GM19193 (cell line): ENCODE measurements around the gene LSP1.

ENCODE experiments used
- POLR2A ChIP-seq: IDR thresholded peaks from 4 replicates; pipeline ENCODE4 v1.6.1; 2011; ENCODE audit not compliant: insufficient read depth, insufficient read length; ENCODE audit errors: extremely low read depth

LSP1 gene

DNA sequence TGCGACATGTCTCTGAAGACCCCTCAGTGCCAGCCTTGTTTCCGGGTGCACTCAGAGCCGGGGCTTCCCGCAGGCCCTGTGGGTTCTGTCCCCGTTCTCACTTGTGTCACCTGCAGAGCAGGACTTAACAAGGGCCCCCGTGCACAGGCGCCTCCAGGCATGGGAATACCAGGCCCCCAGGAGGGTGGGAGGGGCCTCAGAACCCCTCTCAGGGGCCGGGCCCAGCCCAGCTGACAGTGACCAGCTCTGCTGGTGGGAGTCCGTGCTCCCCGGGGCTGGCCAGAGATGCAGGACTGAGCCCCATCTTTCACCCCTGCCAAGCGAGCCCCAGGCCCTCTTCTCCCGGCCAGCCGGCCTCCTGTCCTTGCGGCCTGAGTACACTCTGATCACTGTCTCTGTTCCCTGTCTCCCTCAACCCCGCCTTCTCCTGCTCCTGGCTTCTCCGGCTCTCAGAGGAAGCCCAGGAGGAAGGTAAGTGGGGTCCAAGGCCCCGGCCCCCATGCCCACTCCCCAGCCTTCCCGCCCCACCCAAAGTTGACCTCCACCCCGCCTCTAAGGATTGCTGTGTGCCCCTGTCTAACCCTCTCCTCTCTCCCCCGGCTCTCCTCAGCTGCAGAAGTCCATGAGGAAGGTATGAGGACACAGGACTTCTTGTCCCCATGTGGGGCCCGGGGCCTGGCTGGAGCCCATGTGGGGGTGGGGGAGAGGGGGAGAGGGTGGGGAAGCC lies 71.9 kb downstream of the LSP1 start:
- no peak for TF ChIP-seq POLR2A

DNA sequence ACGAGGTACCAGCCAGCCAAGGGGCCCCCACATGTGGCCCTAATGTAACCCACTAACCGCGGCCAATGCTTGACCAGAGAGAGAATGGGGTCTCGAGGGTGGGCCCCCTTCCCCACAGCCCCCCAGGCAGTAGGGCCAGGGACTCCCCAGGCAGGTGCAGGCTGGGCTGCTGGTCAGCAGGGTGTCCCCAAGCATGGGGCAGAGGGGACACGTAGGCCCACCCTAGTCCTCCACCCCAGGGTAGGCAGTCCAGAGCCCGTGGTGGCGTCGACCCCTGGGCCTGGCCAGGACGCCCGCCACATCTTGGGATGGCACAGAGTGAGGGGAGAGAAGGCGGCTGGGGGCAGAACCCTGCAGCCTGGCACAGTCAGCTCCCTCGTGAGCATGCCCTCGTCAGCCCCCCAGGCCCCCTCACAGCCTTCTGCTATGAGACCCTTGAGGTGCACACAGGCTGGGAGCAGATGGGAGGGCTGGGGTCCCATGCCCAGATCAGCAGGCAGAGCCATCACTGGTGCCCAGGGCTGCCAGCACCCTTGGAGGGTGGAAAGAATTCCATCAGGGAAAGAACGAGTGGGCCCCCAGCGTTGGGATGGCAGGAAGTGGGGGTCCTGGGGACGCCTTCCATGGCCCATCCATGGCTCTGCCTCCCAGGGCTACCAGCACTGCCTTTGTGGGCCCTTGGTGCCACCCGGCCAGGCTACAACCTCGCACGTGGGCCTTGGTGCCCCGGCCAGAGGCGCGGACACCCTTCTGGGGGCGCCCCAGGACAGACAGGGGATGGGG lies 72.7 kb downstream of the LSP1 start:
- TF ChIP-seq POLR2A: no peak

DNA sequence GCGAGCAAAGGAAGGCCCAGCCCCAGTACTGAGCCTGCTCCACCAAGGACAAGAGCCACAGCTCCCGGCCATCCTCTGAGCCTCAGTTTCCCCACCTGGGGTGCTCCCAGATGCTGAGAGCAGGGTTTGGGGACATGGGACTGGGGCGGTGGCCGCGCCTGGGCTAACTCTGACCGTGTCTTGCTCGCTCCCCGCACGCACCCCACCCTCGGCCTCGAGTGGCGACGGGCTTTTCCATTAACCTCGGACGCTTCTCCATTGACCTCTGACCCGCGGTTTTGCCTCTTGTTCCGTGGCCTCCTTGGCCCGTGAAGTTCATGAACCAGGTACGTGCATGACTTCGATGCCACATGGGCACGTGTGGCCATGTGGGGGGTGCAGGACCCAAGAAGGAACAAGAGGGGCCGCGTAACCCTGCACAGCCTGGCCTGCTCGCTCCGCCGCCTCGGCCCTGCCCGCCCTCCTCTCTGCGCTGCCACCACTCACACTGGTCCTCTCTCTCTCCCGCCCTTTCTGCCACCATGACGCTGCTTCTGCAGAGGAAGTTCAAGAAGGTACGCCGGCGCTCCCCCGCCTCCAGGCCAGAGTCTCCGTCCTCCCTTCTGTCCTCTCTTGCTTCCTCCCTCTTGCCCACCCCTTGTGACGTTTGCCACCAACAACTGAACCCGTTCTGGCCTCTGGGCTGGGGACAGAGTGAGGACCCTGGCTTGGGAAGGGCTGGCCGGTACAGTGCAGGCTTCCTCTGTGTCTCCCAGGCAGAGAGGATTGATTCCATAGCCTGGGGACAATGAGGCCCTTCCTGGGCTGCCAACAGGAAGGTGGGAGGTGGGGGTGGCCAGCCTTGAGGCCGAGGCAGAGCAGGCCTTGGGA lies 73.5 kb downstream of the LSP1 start:
- TF ChIP-seq POLR2A: no peak

DNA sequence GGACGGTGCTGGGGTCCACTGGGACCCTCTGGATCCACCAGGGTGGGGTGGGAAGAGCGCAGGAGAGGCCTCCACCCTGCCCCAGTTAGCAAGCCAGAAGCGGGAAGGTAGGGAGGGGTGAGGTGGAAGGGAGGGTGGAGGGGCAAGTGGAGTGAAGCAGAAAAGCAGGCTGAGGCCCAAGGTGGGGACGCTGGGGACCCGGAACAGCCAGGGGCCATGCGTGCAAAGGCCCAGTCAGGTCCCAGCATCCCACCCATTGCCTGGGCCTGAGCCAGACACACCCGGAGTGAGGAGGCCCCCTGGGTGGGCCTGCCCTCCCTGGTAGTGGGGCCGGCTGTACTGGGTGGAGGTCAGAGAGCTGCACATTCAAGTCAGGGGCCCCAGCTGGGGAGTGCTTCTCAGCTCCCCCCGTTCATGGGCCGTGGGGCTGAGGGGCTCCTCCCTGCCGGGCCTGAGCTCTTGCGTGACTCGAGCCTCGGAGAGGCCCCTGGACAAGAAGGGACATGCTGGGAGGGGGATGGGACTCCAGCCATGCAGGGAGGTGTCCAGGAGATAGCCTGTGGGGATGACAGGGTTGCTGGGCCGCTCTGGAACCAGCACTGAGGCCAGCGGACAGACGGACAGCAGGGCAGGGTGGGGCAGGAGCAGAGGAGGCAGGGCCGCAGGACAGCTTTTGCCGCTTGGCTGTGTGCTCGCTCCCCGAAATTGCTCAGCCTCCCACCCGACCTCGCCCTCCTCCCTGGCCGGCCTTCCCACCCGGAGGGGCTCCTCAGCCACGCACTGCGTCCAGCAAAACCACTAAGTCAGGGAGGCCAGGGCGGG lies 74.4 kb downstream of the LSP1 start:
- TF ChIP-seq POLR2A: no peak

DNA sequence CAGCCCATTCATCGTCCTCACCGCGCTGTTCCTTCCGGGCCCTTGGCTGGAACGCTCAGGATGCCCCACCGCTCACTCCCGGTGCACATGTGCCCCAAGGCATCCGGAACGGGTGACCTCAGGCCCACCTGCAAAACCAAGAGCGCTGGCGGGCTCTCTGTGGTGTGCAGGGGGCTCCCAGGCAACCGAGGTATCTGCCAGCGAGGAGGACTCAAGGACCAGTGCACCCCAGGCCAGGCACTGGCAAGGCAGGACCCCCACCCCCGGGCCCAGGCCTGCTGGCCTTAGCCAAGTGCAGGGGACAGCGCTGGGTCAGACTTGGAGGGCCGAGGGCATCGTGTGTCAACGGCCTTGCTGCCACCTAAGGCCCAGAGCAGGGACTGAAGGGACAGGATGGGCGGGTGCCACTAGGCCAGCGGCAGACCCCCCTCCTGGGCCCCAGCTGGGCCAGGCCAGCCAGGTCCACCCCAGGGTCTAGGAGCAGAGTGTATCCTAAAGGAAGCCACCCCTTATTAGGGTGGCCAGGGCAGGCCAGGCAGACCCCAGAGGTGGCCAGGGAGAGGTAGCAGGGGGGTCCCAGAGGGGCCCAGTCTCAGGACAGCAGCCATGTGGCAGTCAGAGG lies 75.1 kb downstream of the LSP1 start:
- TF ChIP-seq POLR2A: no peak

DNA sequence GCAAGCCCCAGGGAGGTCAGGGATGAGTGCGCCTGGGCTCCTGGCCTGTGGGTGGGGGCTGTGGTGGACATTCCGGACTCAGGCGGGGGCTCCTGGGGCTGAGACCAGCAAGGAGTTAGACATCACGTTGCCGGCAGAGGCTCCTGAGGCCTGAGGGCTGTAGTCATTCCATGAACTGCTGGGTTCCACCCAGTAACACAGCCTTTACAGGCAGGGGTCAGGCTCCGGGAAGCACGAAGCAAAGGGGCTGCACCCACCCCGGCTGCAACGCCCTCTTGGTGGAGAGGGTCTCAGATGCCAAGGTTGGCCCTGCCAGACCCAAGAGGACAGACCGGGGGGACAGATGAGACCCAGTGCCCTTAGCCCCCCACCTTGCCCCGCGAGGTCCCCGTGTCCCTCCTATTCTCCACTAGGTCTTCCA lies 75.6 kb downstream of the LSP1 start:
- TF ChIP-seq POLR2A: no peak

DNA sequence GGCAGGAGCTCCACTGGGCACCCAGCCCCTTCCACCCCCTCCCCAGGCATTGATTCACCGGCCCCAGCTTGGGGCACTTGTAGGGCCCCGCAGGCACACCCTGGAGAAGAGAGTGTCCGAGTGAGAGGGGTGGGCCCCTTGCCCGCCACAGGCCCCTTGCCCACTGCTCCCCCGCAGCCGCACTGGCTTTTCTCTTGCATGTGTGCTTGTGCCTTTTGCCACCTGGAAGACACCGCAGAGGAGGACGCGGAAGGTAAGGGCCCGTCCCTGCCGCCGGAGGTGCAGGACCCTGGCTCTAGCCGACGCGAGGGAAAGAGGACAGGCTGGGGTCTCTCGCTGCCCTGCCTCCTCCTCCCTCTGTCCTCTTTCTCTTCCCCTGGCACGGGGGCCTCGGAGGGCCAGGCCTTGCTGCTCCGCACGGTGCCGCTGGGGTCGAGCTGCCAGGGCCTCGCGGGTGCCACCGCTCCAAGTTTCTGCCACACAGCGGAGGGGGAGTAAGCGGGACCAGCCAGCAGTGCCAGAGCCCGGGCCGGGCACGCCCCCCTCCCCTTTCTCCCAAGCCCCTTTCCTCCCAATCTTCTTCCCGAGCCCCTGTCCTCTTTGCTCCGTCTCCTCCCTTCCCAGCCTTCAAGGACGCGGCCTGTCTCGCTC lies 76.1 kb downstream of the LSP1 start:
- TF ChIP-seq POLR2A: no peak

DNA sequence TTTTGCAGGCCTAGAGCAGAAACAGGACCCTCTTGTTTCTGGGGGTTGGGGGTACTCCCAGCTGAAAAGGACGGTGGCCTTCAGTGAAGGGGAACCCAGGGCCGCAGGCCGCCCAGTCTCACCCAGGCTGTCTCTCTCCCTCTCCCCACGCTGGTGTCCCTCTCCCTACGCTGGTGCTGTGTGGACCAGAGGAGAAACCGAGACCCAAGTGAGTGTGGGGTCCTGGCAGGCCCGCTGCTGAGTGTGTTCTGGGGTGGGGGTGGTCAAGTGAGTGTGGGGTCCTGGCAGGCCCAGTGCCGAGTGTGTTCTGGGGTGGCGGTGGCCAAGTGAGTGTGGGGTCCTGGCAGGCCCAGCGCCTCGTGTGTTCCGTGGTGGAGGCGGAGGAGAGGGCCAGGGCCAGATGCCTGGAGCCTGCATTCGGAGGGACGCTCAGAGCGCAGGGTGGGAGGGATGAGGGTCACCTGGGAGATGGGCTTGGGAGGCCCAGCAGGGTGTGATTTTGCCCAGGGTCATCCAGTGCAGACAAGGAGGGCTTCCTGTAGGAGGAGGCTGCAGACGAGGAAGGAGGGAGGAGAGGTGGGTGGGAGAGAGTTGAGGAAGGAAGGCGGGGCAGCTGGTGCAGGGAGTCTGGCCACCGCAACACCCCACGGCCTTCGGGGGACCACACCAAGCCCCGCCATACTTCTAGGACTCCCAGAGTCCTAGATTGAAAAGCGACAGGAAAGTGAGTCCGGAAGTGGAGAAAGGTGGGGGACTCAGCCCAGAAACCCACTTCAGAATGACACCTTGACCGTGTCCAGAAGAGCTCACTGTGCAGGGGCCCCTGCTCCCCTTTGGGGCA lies 77.0 kb downstream of the LSP1 start:
- TF ChIP-seq POLR2A: no peak

DNA sequence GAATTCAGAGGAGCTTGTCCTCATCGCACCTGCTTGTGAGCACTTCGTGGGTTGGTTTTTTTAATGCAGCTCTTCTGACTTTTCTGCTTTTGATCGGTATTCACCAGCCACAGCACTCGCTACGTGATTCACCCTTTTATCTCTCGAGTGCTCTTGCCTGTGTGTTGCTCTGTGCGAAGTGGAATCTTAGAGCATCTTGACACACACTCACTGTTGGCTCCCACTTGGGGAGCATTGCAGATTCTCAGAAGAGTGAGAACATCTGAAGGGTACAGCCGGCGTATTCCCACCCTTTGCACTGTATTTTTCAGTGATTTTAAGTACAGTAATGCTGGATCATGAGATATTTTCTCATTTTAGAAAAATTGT lies 77.6 kb downstream of the LSP1 start:
- no peak for TF ChIP-seq POLR2A

DNA sequence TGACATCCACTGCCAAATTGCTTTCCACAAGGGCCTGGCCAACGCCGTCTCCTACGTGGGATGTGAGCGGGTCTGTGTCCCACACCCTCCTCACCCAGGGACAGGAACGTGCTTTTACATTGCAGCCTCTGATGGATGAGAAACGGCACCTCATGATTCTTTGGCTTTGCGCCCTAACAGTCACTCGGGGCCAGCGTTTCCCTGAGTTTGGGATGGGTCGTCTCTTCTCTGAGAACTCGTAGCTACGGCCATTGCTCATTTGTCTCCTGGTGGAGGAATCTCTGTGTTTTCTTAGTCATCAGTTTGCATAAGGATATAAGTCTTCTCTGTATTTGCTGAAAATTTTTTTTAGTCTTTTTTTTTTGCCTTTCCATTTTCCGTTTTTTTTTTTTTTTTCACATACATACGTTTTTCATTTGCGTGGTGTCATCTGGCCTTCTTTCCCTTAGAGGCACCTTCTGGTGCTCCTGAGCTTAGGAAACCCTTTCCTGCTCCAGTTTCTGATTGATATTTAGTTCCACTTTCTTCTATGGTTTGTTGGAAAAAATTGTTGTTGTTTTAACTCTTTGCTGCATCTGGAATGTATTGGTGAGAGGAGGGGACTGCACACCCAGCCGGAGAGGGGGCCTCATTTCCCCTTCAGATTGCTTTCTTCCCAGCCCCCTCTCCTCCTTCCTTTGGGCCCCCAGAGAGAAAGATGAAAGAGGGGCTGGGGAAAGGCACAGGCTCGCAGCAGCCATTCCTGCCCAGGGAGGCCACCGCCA lies 78.6 kb downstream of the LSP1 start:
- TF ChIP-seq POLR2A: no peak

DNA sequence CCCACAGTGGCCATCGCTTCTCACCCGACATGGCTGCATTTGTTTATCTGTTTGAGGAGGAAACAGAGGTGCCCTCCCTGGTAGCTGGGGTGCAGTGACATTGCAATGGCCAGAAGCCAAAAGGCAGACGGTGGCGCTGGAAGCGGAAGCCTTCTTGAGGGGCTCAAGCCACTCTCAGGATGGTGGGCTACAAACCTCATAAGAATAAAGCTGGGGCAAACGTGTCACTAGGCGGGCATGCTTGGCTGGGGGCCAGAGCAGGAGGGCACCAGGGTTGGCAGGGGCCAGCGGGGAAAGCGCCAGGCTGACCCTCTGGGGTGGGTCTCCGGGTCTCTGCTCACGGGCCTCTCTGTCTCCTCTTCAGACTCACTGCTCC lies 79.2 kb downstream of the LSP1 start:
- TF ChIP-seq POLR2A: no peak

DNA sequence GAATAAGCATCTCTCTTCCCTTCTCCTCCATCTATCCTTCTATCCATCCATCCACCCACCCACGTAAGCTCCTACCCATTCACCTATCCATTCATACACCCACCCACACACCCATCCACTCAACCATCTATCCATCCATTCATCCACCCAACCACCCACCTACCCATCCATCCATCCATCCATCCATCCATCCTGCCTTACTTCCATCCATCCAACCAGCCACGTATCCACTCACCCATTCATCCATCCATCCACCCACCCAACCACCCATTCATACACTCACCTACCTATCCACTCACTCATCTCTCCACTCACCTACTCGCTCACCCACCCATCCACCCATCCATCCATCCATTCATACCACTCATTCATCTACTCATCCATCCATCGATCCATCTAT lies 79.8 kb downstream of the LSP1 start:
- no peak for TF ChIP-seq POLR2A

DNA sequence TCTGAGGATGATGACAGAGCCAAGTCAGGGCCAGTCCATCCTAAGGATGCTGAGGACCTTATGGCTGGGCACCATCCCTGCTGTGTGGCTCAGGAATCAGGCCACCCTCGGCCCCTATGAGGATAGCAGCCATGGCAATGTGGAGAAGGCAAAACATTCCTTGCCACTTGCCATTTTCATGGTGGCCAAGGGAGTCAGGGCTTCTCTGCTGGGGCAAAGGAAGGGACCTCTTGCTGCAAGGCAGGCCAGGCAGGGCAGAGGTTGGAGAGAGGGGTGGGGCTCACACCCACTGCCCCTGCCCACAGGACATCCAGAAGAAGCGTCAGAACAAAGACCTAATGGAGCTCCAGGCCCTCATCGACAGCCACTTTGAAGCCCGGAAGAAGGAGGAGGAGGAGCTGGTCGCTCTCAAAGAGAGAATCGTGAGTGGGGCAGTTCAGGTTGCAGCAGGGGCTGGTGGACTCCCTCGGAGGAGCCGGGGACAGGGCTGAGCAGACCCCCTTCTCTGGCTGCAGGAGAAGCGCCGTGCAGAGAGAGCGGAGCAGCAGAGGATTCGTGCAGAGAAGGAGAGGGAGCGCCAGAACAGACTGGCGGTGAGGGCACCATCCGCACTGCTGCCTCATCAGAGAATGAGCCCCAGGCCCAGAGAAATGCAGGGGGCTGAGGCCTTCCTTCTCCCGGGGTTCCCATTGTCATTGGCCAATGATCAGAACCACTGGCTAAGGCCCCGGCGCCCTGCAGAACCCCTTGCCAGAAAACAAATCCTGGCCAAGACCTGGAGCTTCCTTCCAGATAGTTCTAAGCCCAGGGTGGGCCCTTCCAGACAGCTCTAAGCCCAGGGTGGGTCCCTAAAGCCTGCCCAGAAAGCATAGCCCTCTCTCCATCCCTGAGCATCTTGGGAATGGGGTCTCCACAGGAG lies 80.8 kb downstream of the LSP1 start:
- no peak for TF ChIP-seq POLR2A
